ENCODE data around the gene CPVL. TPM values are rescaled to one million over a fixed set of nuclear protein-coding genes. Genes with fewer than 3 reads are reported as not detected.

The CPVL gene
- total and polyA plus RNA-seq, 2 of the 8 experiments (the other 6 are each of a cell fraction or from before 2014, with no cell fraction given), result 40.0 to 55.0 TPM

DNA sequence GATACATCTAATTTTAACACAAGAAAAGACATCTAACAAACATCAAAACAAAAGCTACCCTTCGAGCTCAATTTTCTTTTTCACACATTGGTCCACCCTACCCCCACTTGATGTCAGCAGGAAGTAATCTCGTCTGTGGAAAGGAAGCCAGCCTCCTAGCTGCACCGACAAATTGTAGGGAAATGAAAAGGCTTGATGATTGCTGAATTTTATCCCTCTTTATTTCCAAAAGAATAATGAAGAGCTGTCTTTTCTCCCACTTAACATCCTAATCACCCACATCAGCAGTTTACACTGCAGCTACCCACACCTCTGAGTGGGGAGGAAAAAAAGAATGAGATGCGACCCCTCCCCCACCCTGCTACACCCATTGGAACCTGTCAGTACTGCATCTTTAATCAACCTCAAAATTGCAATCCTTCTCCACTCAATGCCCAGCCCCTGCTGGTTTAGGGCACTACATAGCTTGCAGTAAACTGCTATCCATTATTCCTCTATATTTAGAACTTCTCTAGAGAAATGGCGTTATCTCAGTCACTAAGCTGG lies 10.6 kb upstream of the CPVL start (continued):
- TF ChIP-seq, protein P1, sequence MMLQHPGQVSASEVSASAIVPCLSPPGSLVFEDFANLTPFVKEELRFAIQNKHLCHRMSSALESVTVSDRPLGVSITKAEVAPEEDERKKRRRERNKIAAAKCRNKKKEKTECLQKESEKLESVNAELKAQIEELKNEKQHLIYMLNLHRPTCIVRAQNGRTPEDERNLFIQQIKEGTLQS (IDR thresholded peaks at IDR 0.05; ENCODE audit: insufficient read depth, low read depth, low read length), result no peak

Data from H1 (cell line).